GM10248 (cell line): ENCODE measurements around the gene PSME3IP1.

ENCODE experiments used
- CTCF ChIA-PET: fragments of 300-600 bp; sonication (Branson Sonifier 250); formaldehyde crosslinking; extraction: SDS; loops from one replicate; lab custom pipeline; 2021; ENCODE audit warnings: antibody characterized with exemption; lab: Yijun Ruan, JAX
- POLR2A ChIA-PET: fragments of 350-650 bp; sonication (Branson Sonifier 250); formaldehyde crosslinking; extraction: SDS; loops from one replicate; lab custom pipeline; 2020; ENCODE audit warnings: antibody characterized with exemption; lab: Yijun Ruan, JAX
- DNase-seq: peaks from one replicate; pipeline ENCODE4 v3.0.0; 2012; ENCODE audit errors: extremely low spot score
- CTCF ChIP-seq: IDR thresholded peaks from 2 replicates; pipeline ENCODE4 v1.5.1; 2012; ENCODE audit warnings: mild to moderate bottlenecking, low read depth; ENCODE audit errors: extremely low read depth, missing control alignments, control extremely low read depth

Gene PSME3IP1

GRCh38 chr16:57138281-57138935 is 47.4 kb downstream of the PSME3IP1 start:
- CTCF ChIA-PET = interaction anchor here (1.2 to 1.6 kb wide), 2 partner anchors 35 to 54 kb away, joined by 3 read pairs; no protein-coding TSS in a partner anchor

GRCh38 chr16:57137566-57138273 is 48.1 kb downstream of the PSME3IP1 start:
- ChIA-PET POLR2A (no interaction called here), CTCF (interaction anchor here (1.6 to 3.9 kb wide), 2 partner anchors 11 to 53 kb away, joined by 3 to 11 read pairs; no protein-coding TSS in a partner anchor)

More at GRCh38 chr16:57138281-57138935, 47.4 kb downstream of the PSME3IP1 start:
- POLR2A ChIA-PET = no interaction called here
- DNase-seq = no peak
- TF ChIP-seq CTCF = no peak

GRCh38 chr16:57137043-57137442 is 48.8 kb downstream of the PSME3IP1 start:
- TF ChIP-seq CTCF = no peak
- DNase-seq = no peak
- POLR2A ChIA-PET = no interaction called here
- CTCF ChIA-PET = interaction anchor here (3.9 kb wide), 1 partner anchor 10 kb away, joined by 11 read pairs; no protein-coding TSS in a partner anchor

More at GRCh38 chr16:57137566-57138273, 48.1 kb downstream of the PSME3IP1 start:
- TF ChIP-seq CTCF = no peak
- no peak for DNase-seq

- POLR2A ChIA-PET = no interaction called here
- CTCF ChIA-PET = interaction anchor here (0.8 to 3.9 kb wide), 7 partner anchors 8 to 42 kb away, joined by 3 to 14 read pairs (median 6); partner anchors contain the start of gene CPNE2
- no peak for DNase-seq
- TF ChIP-seq CTCF = no peak
Measured at GRCh38 chr16:57134982-57135381, 50.9 kb downstream of the PSME3IP1 start.

- no peak for DNase-seq
- ChIA-PET POLR2A (no interaction called here), CTCF (interaction anchor here (0.8 to 3.9 kb wide), 8 partner anchors 7 to 283 kb away, joined by 3 to 14 read pairs (median 6); partner anchors contain the start of gene CPNE2)
- TF ChIP-seq CTCF = no peak
Measured at GRCh38 chr16:57133886-57134285, 52.0 kb downstream of the PSME3IP1 start.

GRCh38 chr16:57133031-57133430 is 52.8 kb downstream of the PSME3IP1 start:
- ChIA-PET CTCF (interaction anchor here (0.8 to 3.6 kb wide), 4 partner anchors 12 to 284 kb away, joined by 3 to 14 read pairs (median 4); partner anchors contain the start of gene CPNE2), POLR2A (no interaction called here)
- DNase-seq = no peak
- no peak for TF ChIP-seq CTCF
